Measurements from ENCODE around the gene ZCCHC2. TPM values are rescaled to one million over a fixed set of nuclear protein-coding genes. Genes with fewer than 3 reads are reported as not detected.

Gene ZCCHC2
- total RNA-seq, 2 donors from 2014 or later = 14.4 to 16.9 TPM

- no peak overlapping the region for H3K9ac ChIP-seq (ENCODE audit: extremely low read depth, low read length, poor library complexity, severe bottlenecking)
- H3K27ac Mint-ChIP-seq = no peak overlapping the region
- TF ChIP-seq CTCF (conservative IDR thresholded peaks at IDR 0.05) = no peak
- H3K27me3 Mint-ChIP-seq (ENCODE audit: insufficient read depth) = peaks cover 28% of the 10 kb centered on the region
- peaks cover 25% of the 10 kb centered on the region for H3K27me3 ChIP-seq (ENCODE audit: control insufficient read depth, insufficient read depth, low read length, poor library complexity, severe bottlenecking)
- no peak overlapping the region for H3K4me3 Mint-ChIP-seq
- H3K27ac ChIP-seq (ENCODE audit: low read depth, low read length) = no peak overlapping the region
- WGBS, 2 experiments (ENCODE audit: insufficient coverage in 1 of 2, insufficient read length in 1 of 2) = 91% methylated on average over 9 of the region's 9 CpGs
- no peaks in the 10 kb centered on the region for H3K36me3 ChIP-seq (ENCODE audit: control insufficient read depth, insufficient read depth, low read length)
- peaks cover 12% of the 10 kb centered on the region for H3K9me3 ChIP-seq (ENCODE audit: control insufficient read depth, low read length)
- H3K4me1 ChIP-seq (ENCODE audit: control insufficient read depth, insufficient read depth, low read length) = no peaks in the 10 kb centered on the region
- no peak overlapping the region for H3K4me3 ChIP-seq (ENCODE audit: low read length)
- peaks cover 9% of the 10 kb centered on the region for H3K9me3 Mint-ChIP-seq
- H3K4me1 Mint-ChIP-seq = peaks cover 5% of the 10 kb centered on the region
- no peaks in the 10 kb centered on the region for H3K36me3 Mint-ChIP-seq (ENCODE audit: low read depth)
- DNase-seq = no peak
Measured at GRCh38 chr18:62518460-62519375, 4.1 kb upstream of the ZCCHC2 start.

- peaks cover 25% of the 10 kb centered on the region for H3K27me3 ChIP-seq (ENCODE audit: control insufficient read depth, insufficient read depth, low read length, poor library complexity, severe bottlenecking)
- no peak for DNase-seq
- WGBS, 2 experiments (ENCODE audit: insufficient coverage in 1 of 2, insufficient read length in 1 of 2) = 100% methylated on average over 1 of the region's 1 CpG; no CpG with 5 or more reads in 1 of the 2 experiments
- no peaks in the 10 kb centered on the region for H3K4me1 ChIP-seq (ENCODE audit: control insufficient read depth, insufficient read depth, low read length)
- Mint-ChIP-seq H3K9me3 (peaks cover 1% of the 10 kb centered on the region), H3K4me1 (peaks cover 5% of the 10 kb centered on the region), H3K27me3 (ENCODE audit: insufficient read depth) (peaks cover 28% of the 10 kb centered on the region), H3K4me3 (no peak overlapping the region), H3K36me3 (ENCODE audit: low read depth) (no peaks in the 10 kb centered on the region), H3K27ac (no peak overlapping the region)
- H3K9ac ChIP-seq (ENCODE audit: extremely low read depth, low read length, poor library complexity, severe bottlenecking) = no peak overlapping the region
- H3K4me3 ChIP-seq (ENCODE audit: low read length) = no peak overlapping the region
- no peak for TF ChIP-seq CTCF (conservative IDR thresholded peaks at IDR 0.05)
- H3K9me3 ChIP-seq (ENCODE audit: control insufficient read depth, low read length) = peaks cover 2% of the 10 kb centered on the region
- no peak overlapping the region for H3K27ac ChIP-seq (ENCODE audit: low read depth, low read length)
- H3K36me3 ChIP-seq (ENCODE audit: control insufficient read depth, insufficient read depth, low read length) = no peaks in the 10 kb centered on the region
Measured at GRCh38 chr18:62519684-62520083, 3.1 kb upstream of the ZCCHC2 start.

- no peak for DNase-seq
- no peaks in the 10 kb centered on the region for H3K36me3 Mint-ChIP-seq (ENCODE audit: low read depth)
- Histone ChIP-seq H3K4me1 (ENCODE audit: control insufficient read depth, insufficient read depth, low read length) (no peaks in the 10 kb centered on the region), H3K27me3 (ENCODE audit: control insufficient read depth, insufficient read depth, low read length, poor library complexity, severe bottlenecking) (peaks cover 34% of the 10 kb centered on the region), H3K4me3 (ENCODE audit: low read length) (no peak overlapping the region), H3K27ac (ENCODE audit: low read depth, low read length) (no peak overlapping the region), H3K36me3 (ENCODE audit: control insufficient read depth, insufficient read depth, low read length) (no peaks in the 10 kb centered on the region), H3K9ac (ENCODE audit: extremely low read depth, low read length, poor library complexity, severe bottlenecking) (no peak overlapping the region), H3K9me3 (ENCODE audit: control insufficient read depth, low read length) (no peaks in the 10 kb centered on the region)
- H3K27ac Mint-ChIP-seq = no peak overlapping the region
- 79 to 88% methylated on average over 2 to 4 of the region's 4 CpGs for WGBS, 2 experiments (ENCODE audit: insufficient coverage in 1 of 2, insufficient read length in 1 of 2)
- peak overlapping the region; percentile 68 for H3K4me3 Mint-ChIP-seq
- peaks cover 18% of the 10 kb centered on the region for H3K4me1 Mint-ChIP-seq
- H3K9me3 Mint-ChIP-seq = no peaks in the 10 kb centered on the region
- H3K27me3 Mint-ChIP-seq (ENCODE audit: insufficient read depth) = peaks cover 41% of the 10 kb centered on the region
- TF ChIP-seq CTCF (conservative IDR thresholded peaks at IDR 0.05) = no peak
Measured at GRCh38 chr18:62521082-62521481, 1.7 kb upstream of the ZCCHC2 start.

Measured in endodermal cell (in vitro differentiated cells).